Stimulated activated effector memory CD8-positive, alpha-beta T cell treated with anti-CD3 and anti-CD28 coated beads, Interleukin-12 subunit alpha, Interleukin-12 subunit beta, amount 100 ng/mL, for 72 hours (primary cell): ENCODE measurements around the gene GCAT.
A peak's percentile ranks its signal among the peaks of the same experiment; 100 is the strongest.

Experiments
- ATAC-seq: fragments of 150-1000 bp; cut with Tn5 transposase; 2 replicates; pipeline ENCODE4 v1.10.0; 2021
- DNase-seq, 2 donors: peaks; one replicate each; pipeline ENCODE4 v3.0.0; 2021 to 2022; ENCODE audit warnings: low spot score in 2 of 2
- H3K27ac Mint-ChIP-seq: one replicate; pipeline ENCODE4 v1.8.0; 2022; ENCODE audit warnings: mild to moderate bottlenecking, mixed read lengths
- H3K36me3 Mint-ChIP-seq: one replicate; pipeline ENCODE4 v1.8.0; 2022; ENCODE audit warnings: mild to moderate bottlenecking, mixed read lengths
- H3K4me1 Mint-ChIP-seq: one replicate; pipeline ENCODE4 v1.8.0; 2022; ENCODE audit warnings: mixed read lengths
- H3K4me3 Mint-ChIP-seq: one replicate; pipeline ENCODE4 v1.8.0; 2022; ENCODE audit warnings: mild to moderate bottlenecking, mixed read lengths
- H3K9me3 Mint-ChIP-seq: one replicate; pipeline ENCODE4 v1.8.0; 2022; ENCODE audit warnings: mixed read lengths

The GCAT gene

DNA sequence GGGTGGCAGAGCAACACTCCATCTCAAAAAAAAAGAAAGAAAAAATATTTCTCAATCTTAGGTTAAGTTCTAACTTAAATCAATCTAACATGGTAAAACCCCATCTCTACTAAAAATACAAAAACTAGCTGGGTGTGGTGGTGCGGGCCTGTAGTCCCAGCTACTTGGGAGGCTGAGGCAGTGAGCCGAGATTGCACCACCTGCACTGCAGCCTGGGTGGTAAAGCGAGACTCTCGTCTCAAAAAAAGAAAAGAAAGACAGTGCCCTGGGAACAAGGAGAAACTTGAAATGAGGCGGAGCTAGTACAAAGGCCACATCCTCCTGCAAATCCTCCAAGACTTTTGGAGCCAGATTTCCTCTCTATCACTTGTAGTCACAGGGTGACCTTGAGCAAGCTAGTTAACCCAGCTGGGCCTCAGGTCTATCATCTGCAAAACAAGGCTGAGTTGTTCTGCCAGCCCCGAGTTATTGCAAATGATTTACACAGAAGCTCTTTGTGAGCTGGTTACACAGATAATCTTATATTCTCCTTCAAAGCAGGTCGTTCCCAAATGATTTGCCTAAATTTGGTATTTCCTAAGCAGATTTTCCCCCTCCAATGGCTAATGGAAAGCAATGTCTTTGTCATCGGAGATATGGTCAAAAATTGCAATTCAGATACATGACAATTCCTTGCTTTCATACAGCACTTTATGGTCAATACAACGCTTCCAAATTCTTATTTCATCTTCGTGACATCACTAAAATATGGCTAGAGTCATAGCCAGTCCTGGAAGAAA is 34.5 kb downstream of the GCAT start:
- H3K4me1 Mint-ChIP-seq, result peaks cover 12% of the 10 kb centered on the region

DNA sequence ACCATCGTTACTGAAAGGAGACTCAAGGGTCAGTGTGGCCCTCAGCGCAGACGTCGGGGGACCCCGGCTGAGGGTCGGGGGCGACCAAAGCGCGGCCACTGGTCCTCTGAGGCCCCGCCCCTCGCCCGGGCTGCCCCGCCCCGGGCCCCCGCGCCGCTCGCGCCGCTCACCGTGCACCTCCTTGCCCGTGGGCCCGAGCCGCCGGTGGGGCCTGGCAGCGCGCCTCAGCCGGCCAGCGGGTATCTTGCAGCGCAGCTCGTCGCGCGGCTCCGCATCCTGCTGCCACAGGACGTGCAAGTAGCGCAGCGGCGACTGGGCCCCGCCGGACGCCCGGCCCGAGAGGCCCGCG is 36.0 kb downstream of the GCAT start:
- no peak for DNase-seq
- H3K9me3 Mint-ChIP-seq, result no peaks in the 10 kb centered on the region
- peak overlapping the region; percentile 86 for H3K27ac Mint-ChIP-seq
- peak overlapping the region; percentile 77 for H3K4me3 Mint-ChIP-seq
- peak; percentile 69 for ATAC-seq
- H3K4me1 Mint-ChIP-seq, result peaks cover 24% of the 10 kb centered on the region
- H3K36me3 Mint-ChIP-seq, result peaks cover 19% of the 10 kb centered on the region

More for the DNA sequence above, 34.5 kb downstream of the GCAT start:
- DNase-seq (no peak), ATAC-seq (no peak)
- Mint-ChIP-seq H3K36me3 (peaks cover 34% of the 10 kb centered on the region), H3K27ac (no peak overlapping the region), H3K4me3 (peak overlapping the region; percentile 77), H3K9me3 (no peaks in the 10 kb centered on the region)

DNA sequence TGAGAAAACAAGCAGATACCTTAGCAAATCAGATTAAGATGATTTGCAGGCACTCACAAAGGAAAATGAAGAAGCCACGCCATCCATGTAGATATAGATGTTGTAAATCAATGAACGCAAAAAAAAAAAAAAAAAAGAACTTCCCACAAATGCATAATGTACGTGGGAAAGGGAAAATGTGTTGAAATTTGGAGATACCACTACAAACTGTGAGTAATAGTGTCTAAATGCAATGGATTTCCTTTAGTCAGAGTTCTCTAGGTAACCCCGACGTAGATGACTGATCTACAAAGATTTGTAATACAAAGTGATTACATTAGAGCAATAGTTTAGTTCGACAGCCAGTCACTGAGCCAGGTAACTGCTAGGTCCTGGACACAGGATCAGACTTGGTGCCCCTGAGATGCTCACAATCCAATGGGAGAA is 37.2 kb downstream of the GCAT start:
- ATAC-seq (no peak), DNase-seq (no peak)
- Mint-ChIP-seq H3K4me3 (peak overlapping the region; percentile 77), H3K27ac (peak overlapping the region; percentile 58), H3K36me3 (peaks cover 19% of the 10 kb centered on the region), H3K9me3 (no peaks in the 10 kb centered on the region), H3K4me1 (peaks cover 28% of the 10 kb centered on the region)

DNA sequence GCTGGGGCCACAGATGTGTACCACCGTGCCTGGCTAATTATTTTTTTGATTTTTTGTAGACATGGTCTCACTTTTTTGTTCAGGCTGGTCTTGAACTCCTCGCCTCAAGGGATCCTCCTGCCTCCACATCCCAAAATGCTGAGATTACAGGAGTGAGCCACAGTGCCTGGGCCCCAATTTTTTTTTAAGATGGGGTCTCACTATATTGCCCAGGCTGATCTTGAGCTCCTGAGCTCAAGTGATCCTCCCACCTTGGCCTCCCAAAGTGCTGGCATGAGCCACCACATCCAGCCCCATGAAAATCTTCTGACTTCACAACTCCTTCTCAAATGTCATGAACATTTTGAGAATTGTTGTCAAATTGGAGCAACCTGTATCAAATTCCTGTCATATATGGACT is 38.7 kb downstream of the GCAT start:
- H3K27ac Mint-ChIP-seq, result no peak overlapping the region
- no peak overlapping the region for H3K4me3 Mint-ChIP-seq
- DNase-seq (no peak), ATAC-seq (no peak)
- no peaks in the 10 kb centered on the region for H3K9me3 Mint-ChIP-seq
- peaks cover 25% of the 10 kb centered on the region for H3K36me3 Mint-ChIP-seq
- H3K4me1 Mint-ChIP-seq, result peaks cover 36% of the 10 kb centered on the region

DNA sequence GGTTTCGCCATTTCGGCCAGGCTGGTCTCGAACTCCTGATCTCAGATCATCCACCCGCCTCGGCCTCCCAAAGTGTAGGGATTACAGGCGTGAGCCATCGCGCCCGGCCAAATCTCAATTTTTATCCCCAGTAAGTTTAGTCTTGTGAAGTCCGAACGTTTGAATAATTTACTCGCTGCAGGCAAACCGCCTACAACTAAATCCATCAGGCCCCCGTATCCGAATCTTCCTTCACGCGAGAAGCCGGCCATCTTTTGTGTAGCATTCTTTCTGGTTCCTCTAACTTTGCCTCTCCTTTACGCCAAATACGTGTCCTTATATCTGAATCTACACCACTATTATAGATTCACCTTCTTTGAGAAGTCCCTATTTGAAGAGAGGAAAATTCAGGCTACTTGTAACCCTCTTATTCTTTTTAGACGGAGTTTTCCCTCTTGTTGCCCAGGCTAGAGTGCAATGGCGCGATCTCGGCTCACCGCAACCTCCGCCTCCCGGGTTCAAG is 40.9 kb downstream of the GCAT start:
- Mint-ChIP-seq H3K9me3 (no peaks in the 10 kb centered on the region), H3K4me1 (peaks cover 37% of the 10 kb centered on the region), H3K27ac (peak overlapping the region; percentile 99), H3K36me3 (peaks cover 47% of the 10 kb centered on the region), H3K4me3 (peak overlapping the region; percentile 98)
- DNase-seq, result peak in 1 of 2 donors; percentile 60
- no peak for ATAC-seq

DNA sequence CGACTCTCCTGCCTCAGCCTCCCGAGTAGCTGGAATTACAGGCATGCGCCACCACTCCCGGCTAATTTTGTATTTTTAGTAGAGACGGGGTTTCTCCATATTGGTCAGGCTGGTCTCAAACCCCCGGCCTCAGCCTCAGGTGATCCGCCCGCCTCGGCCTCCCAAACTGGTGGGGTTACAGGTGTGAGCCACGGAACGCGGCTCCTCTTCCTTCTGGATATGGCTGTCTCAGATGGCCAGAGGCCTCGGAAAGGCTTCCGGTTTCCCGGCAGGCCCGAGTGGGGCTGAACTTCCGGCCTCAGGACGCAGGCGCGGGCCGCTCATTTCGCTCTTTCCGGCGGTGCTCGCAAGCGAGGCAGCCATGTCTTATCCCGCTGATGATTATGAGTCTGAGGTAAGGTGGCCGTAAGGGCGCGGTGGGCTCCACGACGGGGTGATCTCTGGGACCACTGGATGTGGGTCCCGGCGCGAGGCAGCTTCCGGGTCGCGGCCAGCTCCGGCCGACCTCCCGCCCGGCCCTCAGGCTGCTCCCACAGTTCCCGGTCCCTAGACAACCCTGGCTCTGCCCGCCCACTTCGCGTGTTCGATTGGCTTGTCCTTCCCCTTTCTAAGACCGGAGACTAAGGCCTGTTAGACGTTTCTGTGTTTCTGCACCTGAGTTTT is 41.5 kb downstream of the GCAT start, which contains the start of gene EIF3L:
Gene EIF3L, plus strand, starts transcription at position 331 of the 663 bp plus-strand sequence. Its CDS starts 31 bp downstream, at position 362.
- Mint-ChIP-seq H3K9me3 (no peaks in the 10 kb centered on the region), H3K4me1 (peaks cover 37% of the 10 kb centered on the region), H3K36me3 (peaks cover 53% of the 10 kb centered on the region), H3K27ac (peak within 1 kb of the TSS; percentile 99), H3K4me3 (peak within 1 kb of the TSS; percentile 98)
- peak; percentile 72 to 93 for DNase-seq
- peak; percentile 84 for ATAC-seq

DNA sequence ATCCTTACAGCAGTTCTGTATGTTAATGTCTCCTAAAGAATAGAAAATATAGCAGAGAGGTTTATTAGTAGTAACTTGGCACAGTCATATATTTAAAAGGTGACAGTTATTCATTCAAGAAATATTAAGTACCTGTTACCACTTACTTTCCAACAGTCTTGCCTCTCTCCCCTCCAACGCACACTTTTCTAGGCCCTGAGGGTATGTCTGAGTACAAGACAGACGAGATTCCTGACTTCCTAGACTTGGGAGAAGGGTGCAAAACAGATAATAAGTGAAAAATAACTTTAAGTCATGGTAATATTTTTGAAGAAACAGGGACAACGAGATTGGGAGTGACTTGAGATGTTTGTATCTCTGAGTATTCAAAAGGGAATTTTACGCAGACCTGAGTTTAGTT is 43.1 kb downstream of the GCAT start:
- ATAC-seq (no peak), DNase-seq (no peak)
- peaks cover 37% of the 10 kb centered on the region for H3K4me1 Mint-ChIP-seq
- no peaks in the 10 kb centered on the region for H3K9me3 Mint-ChIP-seq
- peak overlapping the region; percentile 23 for H3K27ac Mint-ChIP-seq
- peaks cover 69% of the 10 kb centered on the region for H3K36me3 Mint-ChIP-seq
- H3K4me3 Mint-ChIP-seq, result peak overlapping the region; percentile 98

DNA sequence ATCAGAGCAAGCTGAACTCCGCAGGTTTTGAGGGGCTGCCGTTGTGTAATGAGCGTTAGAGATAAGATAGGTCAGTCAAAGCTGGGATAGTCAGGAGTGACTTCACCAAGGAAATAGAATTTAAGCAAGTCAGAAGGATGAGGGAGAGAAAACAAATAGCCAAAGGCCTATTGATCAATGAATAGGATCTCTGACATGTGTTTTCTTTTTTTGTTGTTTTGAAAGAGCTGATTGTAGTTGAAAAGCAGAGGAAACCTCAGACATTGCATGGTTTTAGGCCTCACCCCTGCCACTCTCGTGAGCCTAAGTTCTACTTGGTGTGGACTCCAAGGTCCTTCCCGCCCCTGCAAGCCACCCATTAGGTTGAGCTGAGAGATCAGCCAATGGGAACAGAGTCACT is 44.7 kb downstream of the GCAT start:
- Mint-ChIP-seq H3K36me3 (peaks cover 85% of the 10 kb centered on the region), H3K4me3 (no peak overlapping the region), H3K27ac (no peak overlapping the region), H3K4me1 (peaks cover 36% of the 10 kb centered on the region), H3K9me3 (no peaks in the 10 kb centered on the region)
- DNase-seq (no peak), ATAC-seq (no peak)

DNA sequence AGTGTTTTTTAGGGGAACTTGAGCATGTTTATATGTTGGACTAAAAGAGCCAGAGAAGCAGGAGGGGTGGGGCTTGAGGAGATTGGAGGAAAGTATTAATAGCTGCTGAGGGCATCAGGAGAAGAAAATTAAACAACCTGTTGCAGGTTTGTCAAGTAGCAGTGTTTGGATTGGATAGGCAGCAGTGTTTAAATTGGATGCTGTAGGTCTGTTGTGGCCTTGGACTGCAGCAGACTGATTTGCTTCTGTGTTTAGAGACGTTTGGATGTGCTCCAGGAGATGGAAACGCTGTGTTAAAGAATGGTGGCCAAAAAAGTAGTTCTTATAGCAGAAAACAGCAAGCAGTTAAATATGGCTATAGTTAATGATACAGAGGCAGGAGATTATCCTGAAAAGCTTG is 47.2 kb downstream of the GCAT start:
- ATAC-seq, result no peak

DNA sequence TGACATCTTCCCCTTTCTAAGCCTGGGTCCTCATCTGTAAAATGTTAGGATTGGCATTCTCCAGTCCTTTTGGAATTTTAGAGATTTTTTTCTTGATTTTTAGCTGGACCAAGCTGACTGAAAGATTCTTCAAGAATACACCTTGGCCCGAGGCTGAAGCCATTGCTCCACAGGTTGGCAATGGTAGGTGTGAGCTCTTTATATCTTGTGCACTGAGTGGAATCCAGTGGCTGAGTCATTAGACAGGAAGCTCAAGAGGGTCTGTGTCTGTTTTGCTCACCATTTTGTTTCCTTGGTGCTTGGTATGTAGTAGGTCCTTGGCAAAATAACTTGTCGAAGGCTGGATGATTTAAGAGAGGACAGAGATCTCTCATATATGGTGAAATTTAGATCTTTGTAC is 47.7 kb downstream of the GCAT start:
- H3K27ac Mint-ChIP-seq, result peak overlapping the region; percentile 9
- H3K4me1 Mint-ChIP-seq, result peaks cover 21% of the 10 kb centered on the region
- H3K4me3 Mint-ChIP-seq, result no peak overlapping the region
- no peak for ATAC-seq
- DNase-seq, result no peak
- H3K9me3 Mint-ChIP-seq, result no peaks in the 10 kb centered on the region
- H3K36me3 Mint-ChIP-seq, result peaks cover 100% of the 10 kb centered on the region

More for the DNA sequence above, 47.2 kb downstream of the GCAT start:
- Mint-ChIP-seq H3K27ac (peak overlapping the region; percentile 9), H3K4me1 (peaks cover 21% of the 10 kb centered on the region), H3K9me3 (no peaks in the 10 kb centered on the region), H3K4me3 (no peak overlapping the region), H3K36me3 (peaks cover 100% of the 10 kb centered on the region)
- DNase-seq, result no peak

DNA sequence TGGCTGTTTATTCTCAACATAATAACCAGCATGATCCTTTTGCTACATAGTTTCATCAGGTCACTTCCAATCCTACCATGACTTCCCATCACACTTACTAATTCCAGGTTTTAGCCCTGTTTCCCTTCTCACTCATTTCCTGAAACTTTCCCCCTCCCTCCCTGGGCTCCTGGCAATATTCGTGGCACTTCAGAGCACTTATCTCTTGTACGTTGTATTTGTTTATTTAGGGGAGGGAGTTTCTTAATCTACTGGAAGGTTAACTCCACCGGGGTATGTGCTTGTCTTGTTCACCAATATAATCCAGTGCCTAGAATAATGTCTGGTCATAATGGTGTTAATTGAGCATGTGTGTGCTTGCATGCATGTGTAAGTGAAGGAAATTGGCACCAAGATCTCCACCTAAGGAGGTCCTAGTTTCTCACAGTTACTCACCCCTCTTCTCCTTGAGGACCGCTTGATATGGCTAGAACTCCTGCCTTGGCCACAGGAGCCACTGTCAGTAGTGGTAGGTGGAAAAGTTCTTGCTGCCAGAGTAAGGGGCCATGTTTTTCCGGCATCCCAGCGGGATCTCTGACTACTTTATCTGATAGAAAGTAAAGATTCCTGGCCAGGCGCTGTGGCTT is 53.2 kb downstream of the GCAT start:
- Mint-ChIP-seq H3K36me3 (peaks cover 100% of the 10 kb centered on the region), H3K27ac (no peak overlapping the region)

DNA sequence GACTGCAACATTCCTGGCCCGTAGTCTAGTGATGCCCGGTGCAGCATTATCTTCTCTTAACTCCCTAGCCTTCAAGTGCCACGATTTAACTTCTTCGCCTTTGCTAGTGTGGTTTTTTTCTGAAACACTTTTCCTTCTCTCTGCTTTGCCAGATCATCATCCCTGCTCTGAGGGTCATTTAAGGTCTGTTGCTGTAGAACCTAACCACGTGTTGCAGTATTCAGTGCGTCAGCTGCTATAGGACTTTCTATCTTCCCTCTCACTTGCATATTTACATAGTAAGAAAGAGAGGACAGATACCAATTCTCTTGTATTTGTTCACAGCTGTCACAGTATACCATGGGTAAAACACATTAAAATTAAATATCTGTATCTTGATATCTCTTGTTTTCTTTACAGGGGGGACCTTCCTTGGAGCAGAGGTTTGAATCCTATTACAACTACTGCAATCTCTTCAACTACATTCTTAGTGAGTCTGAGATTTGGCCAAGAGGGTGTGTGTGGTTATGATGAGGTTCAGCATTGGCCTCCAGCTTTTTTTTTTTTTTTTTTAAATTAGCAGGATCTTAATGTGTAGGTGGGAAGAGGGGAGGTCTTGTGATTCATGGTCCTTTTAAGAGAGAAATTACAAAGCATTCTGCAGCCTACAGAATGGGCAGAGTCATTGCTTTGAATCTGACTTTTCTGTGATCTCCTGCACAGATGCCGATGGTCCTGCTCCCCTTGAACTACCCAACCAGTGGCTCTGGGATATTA is 55.0 kb downstream of the GCAT start:
- Mint-ChIP-seq H3K36me3 (peaks cover 100% of the 10 kb centered on the region), H3K4me3 (no peak overlapping the region), H3K27ac (peak overlapping the region; percentile 37), H3K4me1 (peaks cover 7% of the 10 kb centered on the region), H3K9me3 (no peaks in the 10 kb centered on the region)
- DNase-seq, result no peak
- no peak for ATAC-seq

More for the DNA sequence above, 53.2 kb downstream of the GCAT start:
- ATAC-seq (no peak), DNase-seq (no peak)
- no peak overlapping the region for H3K4me3 Mint-ChIP-seq
- H3K9me3 Mint-ChIP-seq, result no peaks in the 10 kb centered on the region
- H3K4me1 Mint-ChIP-seq, result peaks cover 7% of the 10 kb centered on the region

DNA sequence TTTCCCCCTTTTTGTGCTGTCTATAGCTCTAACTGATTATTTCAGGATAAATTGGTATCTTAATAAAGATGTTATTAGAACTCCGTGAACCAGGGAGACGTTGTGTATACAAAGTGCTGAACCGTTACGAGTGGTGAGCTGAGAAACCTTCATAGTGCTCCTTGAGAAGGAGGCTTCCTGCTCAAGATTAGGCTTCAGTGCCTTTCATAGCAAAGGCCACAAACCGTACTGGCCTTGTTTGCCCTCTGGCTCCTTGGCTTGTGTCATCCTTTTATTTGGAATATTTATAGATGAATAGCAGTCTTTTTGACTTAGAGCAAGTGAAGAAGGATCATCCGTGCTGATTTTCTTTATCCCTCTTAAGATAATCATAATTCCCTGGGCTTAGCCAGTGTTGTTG is 57.8 kb downstream of the GCAT start:
- H3K9me3 Mint-ChIP-seq, result no peaks in the 10 kb centered on the region
- peaks cover 100% of the 10 kb centered on the region for H3K36me3 Mint-ChIP-seq
- DNase-seq, result no peak
- H3K4me1 Mint-ChIP-seq, result peaks cover 7% of the 10 kb centered on the region
- no peak for ATAC-seq
- no peak overlapping the region for H3K27ac Mint-ChIP-seq
- H3K4me3 Mint-ChIP-seq, result no peak overlapping the region
